Measurements from ENCODE around the gene NTN5. TPM values are rescaled to one million over a fixed set of nuclear protein-coding genes. Genes with fewer than 3 reads are reported as not detected.

The NTN5 gene
- total and polyA plus RNA-seq, 2 experiments from 2014 or later: 0.52 to 0.94 TPM

- Histone ChIP-seq H4K20me1 (replicated peaks; ENCODE audit: insufficient read depth) (peaks cover 21% of the 10 kb centered on the region), H3F3A (replicated peaks; ENCODE audit: low read depth) (peaks cover 51% of the 10 kb centered on the region), H3K36me3 (ENCODE audit: insufficient read depth) (peaks cover 32% of the 10 kb centered on the region), H3K4me3 (peak overlapping the region; percentile 97), H3K4me2 (peak overlapping the region; percentile 99), H3K9me2 (ENCODE audit: insufficient read depth) (no peaks in the 10 kb centered on the region), H3K27me3 (ENCODE audit: insufficient read depth) (no peaks in the 10 kb centered on the region), H3K79me2 (replicated peaks; ENCODE audit: insufficient read depth) (peaks cover 40% of the 10 kb centered on the region), H2AFZ (no peak overlapping the region), H3K27ac (ENCODE audit: low read depth) (peak overlapping the region; percentile 99), H3K4me1 (ENCODE audit: insufficient read depth) (peaks cover 41% of the 10 kb centered on the region)
- H3K9me3 Mint-ChIP-seq: no peaks in the 10 kb centered on the region; the same call in 1 of the 3 replicates
- peaks cover 38% of the 10 kb centered on the region for H3K27me3 Mint-ChIP-seq (ENCODE audit: insufficient read depth, low read depth, poor library complexity)
- H3K27ac Mint-ChIP-seq: peak overlapping the region; percentile 98
- H3K36me3 Mint-ChIP-seq (ENCODE audit: low read depth): peaks cover 54% of the 10 kb centered on the region
- peak overlapping the region; percentile 93 for H3K4me3 Mint-ChIP-seq
- H3K4me1 Mint-ChIP-seq: peaks cover 51% of the 10 kb centered on the region
- TF ChIP-seq STAT1 (IDR thresholded peaks at IDR 0.05; ENCODE audit: unreplicated experiment) (no peak), CREB1 (CRISPR knock-in tag; IDR thresholded peaks at IDR 0.05; ENCODE audit: low read depth) (no peak), JUNB (IDR thresholded peaks at IDR 0.05; ENCODE audit: unreplicated experiment) (no peak), ZNF331 (CRISPR knock-in tag; IDR thresholded peaks at IDR 0.05; ENCODE audit: low read depth) (no peak), EZH2 (IDR thresholded peaks at IDR 0.05; ENCODE audit: low read depth, unreplicated experiment) (no peak), ZNF114 (CRISPR knock-in tag; IDR thresholded peaks at IDR 0.05) (no peak), EZH2phosphoT487 (IDR thresholded peaks at IDR 0.05; ENCODE audit: unreplicated experiment) (no peak), CTCF (conservative IDR thresholded peaks at IDR 0.05; ENCODE audit: low read depth in 2 of 2) (no peak), NANOG (IDR thresholded peaks at IDR 0.05; ENCODE audit: borderline replicate concordance) (no peak), ZNF462 (CRISPR knock-in tag; IDR thresholded peaks at IDR 0.05) (no peak), POLR2AphosphoS5 (IDR thresholded peaks at IDR 0.05; ENCODE audit: low read depth) (no peak)
- TF ChIP-seq, protein P1, sequence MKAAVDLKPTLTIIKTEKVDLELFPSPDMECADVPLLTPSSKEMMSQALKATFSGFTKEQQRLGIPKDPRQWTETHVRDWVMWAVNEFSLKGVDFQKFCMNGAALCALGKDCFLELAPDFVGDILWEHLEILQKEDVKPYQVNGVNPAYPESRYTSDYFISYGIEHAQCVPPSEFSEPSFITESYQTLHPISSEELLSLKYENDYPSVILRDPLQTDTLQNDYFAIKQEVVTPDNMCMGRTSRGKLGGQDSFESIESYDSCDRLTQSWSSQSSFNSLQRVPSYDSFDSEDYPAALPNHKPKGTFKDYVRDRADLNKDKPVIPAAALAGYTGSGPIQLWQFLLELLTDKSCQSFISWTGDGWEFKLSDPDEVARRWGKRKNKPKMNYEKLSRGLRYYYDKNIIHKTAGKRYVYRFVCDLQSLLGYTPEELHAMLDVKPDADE (IDR thresholded peaks at IDR 0.05): no peak
- TF ChIP-seq, protein P2, sequence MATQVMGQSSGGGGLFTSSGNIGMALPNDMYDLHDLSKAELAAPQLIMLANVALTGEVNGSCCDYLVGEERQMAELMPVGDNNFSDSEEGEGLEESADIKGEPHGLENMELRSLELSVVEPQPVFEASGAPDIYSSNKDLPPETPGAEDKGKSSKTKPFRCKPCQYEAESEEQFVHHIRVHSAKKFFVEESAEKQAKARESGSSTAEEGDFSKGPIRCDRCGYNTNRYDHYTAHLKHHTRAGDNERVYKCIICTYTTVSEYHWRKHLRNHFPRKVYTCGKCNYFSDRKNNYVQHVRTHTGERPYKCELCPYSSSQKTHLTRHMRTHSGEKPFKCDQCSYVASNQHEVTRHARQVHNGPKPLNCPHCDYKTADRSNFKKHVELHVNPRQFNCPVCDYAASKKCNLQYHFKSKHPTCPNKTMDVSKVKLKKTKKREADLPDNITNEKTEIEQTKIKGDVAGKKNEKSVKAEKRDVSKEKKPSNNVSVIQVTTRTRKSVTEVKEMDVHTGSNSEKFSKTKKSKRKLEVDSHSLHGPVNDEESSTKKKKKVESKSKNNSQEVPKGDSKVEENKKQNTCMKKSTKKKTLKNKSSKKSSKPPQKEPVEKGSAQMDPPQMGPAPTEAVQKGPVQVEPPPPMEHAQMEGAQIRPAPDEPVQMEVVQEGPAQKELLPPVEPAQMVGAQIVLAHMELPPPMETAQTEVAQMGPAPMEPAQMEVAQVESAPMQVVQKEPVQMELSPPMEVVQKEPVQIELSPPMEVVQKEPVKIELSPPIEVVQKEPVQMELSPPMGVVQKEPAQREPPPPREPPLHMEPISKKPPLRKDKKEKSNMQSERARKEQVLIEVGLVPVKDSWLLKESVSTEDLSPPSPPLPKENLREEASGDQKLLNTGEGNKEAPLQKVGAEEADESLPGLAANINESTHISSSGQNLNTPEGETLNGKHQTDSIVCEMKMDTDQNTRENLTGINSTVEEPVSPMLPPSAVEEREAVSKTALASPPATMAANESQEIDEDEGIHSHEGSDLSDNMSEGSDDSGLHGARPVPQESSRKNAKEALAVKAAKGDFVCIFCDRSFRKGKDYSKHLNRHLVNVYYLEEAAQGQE (IDR thresholded peaks at IDR 0.05; ENCODE audit: unreplicated experiment): no peak
- DNase-seq (ENCODE audit: low spot score) (no peak), ATAC-seq (no peak)
Measured at GRCh38 chr19:48618278-48618915, 54.4 kb downstream of the NTN5 start.
